Kidney (tissue), 14 donors: ENCODE measurements around the gene PLD5. TPM values are rescaled to one million over a fixed set of nuclear protein-coding genes. Genes with fewer than 3 reads are reported as not detected.
"Not testable (repeated sequence)": the region's sequence is repeated elsewhere in the genome, so short reads cannot be mapped to it uniquely, and the experiment has no call there.

ENCODE experiments used
- DNase-seq, 5 donors: peaks; one replicate each; pipeline ENCODE4 v3.0.0-alpha.2; 2013 to 2020
- FAIRE-seq: peaks from 2 replicates; lab custom pipeline; 2012; peaks lifted over from hg19 to GRCh38; lab: Jason Lieb, UNC
- H3K27ac ChIP-seq, 2 donors: one replicate each; pipeline ENCODE4 v1.7.0; 2013; ENCODE audit warnings: low read depth in 2 of 2, low read length in 2 of 2, inconsistent platforms in 1 of 2
- H3K27me3 ChIP-seq: one replicate; pipeline ENCODE4 v1.7.1; 2013; ENCODE audit warnings: low read length, inconsistent platforms; ENCODE audit not compliant: control insufficient read depth, insufficient read depth
- H3K36me3 ChIP-seq, 3 donors: one replicate each; pipeline versions ENCODE4 v1.7.0 to v1.7.1; 2013; ENCODE audit warnings: low read length in 3 of 3, control low read depth in 1 of 3, inconsistent platforms in 1 of 3; ENCODE audit not compliant: insufficient read depth in 3 of 3, control insufficient read depth in 2 of 3
- H3K4me1 ChIP-seq, 3 donors: one replicate each; pipeline versions ENCODE4 v1.7.0 to v1.7.1; 2013; ENCODE audit warnings: low read length in 3 of 3, inconsistent platforms in 1 of 3, low read depth in 1 of 3; ENCODE audit not compliant: control insufficient read depth in 2 of 3, insufficient read depth in 2 of 3
- H3K4me3 ChIP-seq, 3 donors: one replicate each; pipeline versions ENCODE4 v1.7.0 to v1.8.1; 2013; ENCODE audit warnings: low read length in 3 of 3, control low read depth in 1 of 3, inconsistent platforms in 1 of 3
- H3K9ac ChIP-seq, 3 donors: one replicate each; pipeline versions ENCODE4 v1.7.0 to v1.7.1; 2013; ENCODE audit warnings: low read length in 3 of 3, control low read depth in 1 of 3, inconsistent platforms in 1 of 3
- H3K9me3 ChIP-seq, 3 donors: one replicate each; pipeline versions ENCODE4 v1.7.0 to v1.7.1; 2013; ENCODE audit warnings: low read length in 3 of 3, control low read depth in 1 of 3, inconsistent platforms in 1 of 3; ENCODE audit not compliant: control insufficient read depth in 2 of 3, insufficient read depth in 1 of 3
- CTCF ChIP-seq: IDR thresholded peaks from 3 replicates; pipeline ENCODE4 v1.5.1; 2012; ENCODE audit warnings: mild to moderate bottlenecking, moderate library complexity, borderline replicate concordance; ENCODE audit not compliant: insufficient read depth; ENCODE audit errors: extremely low read depth
- intact Hi-C: fragments of 100-400 bp; cut with DNase I; formaldehyde crosslinking; loops from one replicate; pipeline ENCODE4 v1.11.1; 2022
- polyA plus RNA-seq: library from polyadenylated mRNA; stranded (reverse); fragments of 350-450 nt; fragmentation: Illumina TruSeq; extraction: RNeasy Lipid Tissue Mini Kit (QIAGEN cat#74804); gene quantifications from one replicate; pipeline ENCODE4 v1.2.3, GENCODE V29; 2014; ENCODE audit warnings: low read depth, low replicate concordance; ENCODE audit not compliant: insufficient read depth
- total RNA-seq: library from RNA; stranded (reverse); fragmentation: NEBNext Ultra II Directional; extraction: Animal tissue kit (Norgen Biotek cat#: 25700); gene quantifications from one replicate; pipeline ENCODE4 v1.2.1, GENCODE V29; 2021
- donor health status: control.
- donor health status: control.
- donor health status: control.
- donor health status: control.
- donor health status: control.
- donor health status: DM: yes; HTN: yes; CAD: no.
- donor health status: Normal renal cell carcinoma (clear cell type).

Gene PLD5
- total and polyA plus RNA-seq, 2 donors from 2014 or later: 0.24 to 0.47 TPM

- H3K36me3 ChIP-seq: no peaks in the 10 kb centered on the region
- peak in 2 of 5 donors; percentile 56 to 91 for DNase-seq
- H3K9me3 ChIP-seq: no peaks in the 10 kb centered on the region
- FAIRE-seq: no peak
- TF ChIP-seq CTCF: no peak
- no peaks in the 10 kb centered on the region for H3K4me1 ChIP-seq
- no peak overlapping the region for H3K27ac ChIP-seq
- intact Hi-C loops: no loop called here
- no peaks in the 10 kb centered on the region for H3K27me3 ChIP-seq
- H3K9ac ChIP-seq: no peak overlapping the region
- no peak overlapping the region for H3K4me3 ChIP-seq
Measured at GRCh38 chr1:242468784-242469183, 55.7 kb downstream of the PLD5 start.

GRCh38 chr1:242467556-242468145 lies 56.8 kb downstream of the PLD5 start:
- Histone ChIP-seq H3K4me1 (no peaks in the 10 kb centered on the region), H3K27me3 (no peaks in the 10 kb centered on the region), H3K9me3 (no peaks in the 10 kb centered on the region), H3K36me3 (no peaks in the 10 kb centered on the region), H3K4me3 (no peak overlapping the region), H3K27ac (no peak overlapping the region), H3K9ac (no peak overlapping the region)
- peak in 3 of 5 donors; percentile 45 to 83 (median 64) for DNase-seq
- TF ChIP-seq CTCF: peak; percentile 59
- FAIRE-seq: no peak
- intact Hi-C loops: no loop called here

- no peaks in the 10 kb centered on the region for H3K36me3 ChIP-seq
Measured at GRCh38 chr1:242462867-242463266, 61.6 kb downstream of the PLD5 start.

GRCh38 chr1:242459740-242460139 lies 64.8 kb downstream of the PLD5 start:
- H3K9me3 ChIP-seq, H3K4me1 ChIP-seq, FAIRE-seq, H3K27ac ChIP-seq, H3K27me3 ChIP-seq, H3K9ac ChIP-seq, H3K4me3 ChIP-seq, H3K36me3 ChIP-seq, DNase-seq, intact Hi-C loops: not testable (repeated sequence)

More at GRCh38 chr1:242462867-242463266, 61.6 kb downstream of the PLD5 start:
- TF ChIP-seq CTCF: no peak
- intact Hi-C loops: no loop called here
- H3K9ac ChIP-seq: no peak overlapping the region
- H3K27ac ChIP-seq: no peak overlapping the region
- H3K4me3 ChIP-seq: no peak overlapping the region
- FAIRE-seq: no peak
- H3K27me3 ChIP-seq: no peaks in the 10 kb centered on the region
- H3K9me3 ChIP-seq: no peaks in the 10 kb centered on the region
- no peak for DNase-seq
- no peaks in the 10 kb centered on the region for H3K4me1 ChIP-seq
